GM18502 (cell line): ENCODE measurements around the gene KCNJ14.

Experiments used
- ATAC-seq: cut with Tn5 transposase; IDR thresholded peaks from one replicate; pipeline ENCODE4 v1.9.1; 2021; ENCODE audit warnings: mild to moderate bottlenecking; ENCODE audit not compliant: unreplicated experiment, poor library complexity

Gene KCNJ14

DNA sequence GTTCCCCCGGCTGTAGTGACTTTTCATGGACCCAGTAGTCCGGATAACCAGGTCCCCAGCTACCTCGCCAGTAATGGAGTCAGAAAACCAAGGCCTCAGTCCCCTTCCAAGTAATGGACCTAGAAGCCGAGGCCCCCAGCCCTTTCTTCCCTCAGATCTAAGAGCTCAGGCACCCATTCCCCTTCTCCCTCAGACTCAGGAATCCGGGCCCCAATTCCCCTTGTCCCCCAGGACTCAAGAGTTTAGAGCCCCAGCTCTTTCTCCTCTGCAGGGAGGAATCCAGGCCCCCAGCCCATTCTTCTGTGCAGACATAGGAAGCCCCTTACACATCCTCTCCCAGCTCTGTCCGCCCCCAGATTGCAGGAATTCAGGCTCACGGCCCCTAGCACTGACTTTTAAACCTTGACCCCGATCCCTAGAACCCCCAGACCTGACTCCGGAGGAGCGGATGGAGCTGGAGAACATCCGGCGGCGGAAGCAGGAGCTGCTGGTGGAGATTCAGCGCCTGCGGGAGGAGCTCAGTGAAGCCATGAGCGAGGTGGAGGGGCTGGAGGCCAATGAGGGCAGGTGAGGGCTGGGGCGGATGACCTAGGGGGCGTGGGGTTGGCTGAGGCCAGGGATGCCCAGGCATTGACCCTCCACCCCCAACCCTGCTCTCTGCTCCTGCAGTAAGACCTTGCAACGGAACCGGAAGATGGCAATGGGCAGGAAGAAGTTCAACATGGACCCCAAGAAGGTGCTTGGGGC is 14.7 kb downstream of the KCNJ14 start:
- no peak for ATAC-seq

GRCh38 chr19:48470856-48471255 is 15.5 kb downstream of the KCNJ14 start:
- no peak for ATAC-seq

DNA sequence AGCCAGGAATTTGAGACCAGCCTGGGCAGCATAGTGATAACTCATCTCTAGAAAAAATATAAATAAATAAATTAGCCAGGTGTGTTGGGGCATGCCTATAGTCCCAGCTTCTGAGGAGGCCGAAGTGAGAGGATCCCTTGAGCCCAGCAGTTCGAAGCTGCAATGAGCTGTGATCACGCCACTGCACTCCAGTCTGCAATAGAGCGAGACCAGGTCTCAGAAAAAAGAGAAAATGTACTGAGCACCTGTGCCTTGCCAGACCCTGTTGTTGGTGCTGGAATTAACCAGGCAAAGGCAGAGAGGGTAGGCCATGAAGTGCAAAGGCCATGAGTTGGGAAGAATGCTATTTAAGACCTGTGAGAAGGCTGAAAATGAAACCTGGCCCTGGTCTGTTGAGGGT is 16.5 kb downstream of the KCNJ14 start:
- ATAC-seq: no peak

- no peak for ATAC-seq
Measured at GRCh38 chr19:48473161-48473966, 18.0 kb downstream of the KCNJ14 start.

DNA sequence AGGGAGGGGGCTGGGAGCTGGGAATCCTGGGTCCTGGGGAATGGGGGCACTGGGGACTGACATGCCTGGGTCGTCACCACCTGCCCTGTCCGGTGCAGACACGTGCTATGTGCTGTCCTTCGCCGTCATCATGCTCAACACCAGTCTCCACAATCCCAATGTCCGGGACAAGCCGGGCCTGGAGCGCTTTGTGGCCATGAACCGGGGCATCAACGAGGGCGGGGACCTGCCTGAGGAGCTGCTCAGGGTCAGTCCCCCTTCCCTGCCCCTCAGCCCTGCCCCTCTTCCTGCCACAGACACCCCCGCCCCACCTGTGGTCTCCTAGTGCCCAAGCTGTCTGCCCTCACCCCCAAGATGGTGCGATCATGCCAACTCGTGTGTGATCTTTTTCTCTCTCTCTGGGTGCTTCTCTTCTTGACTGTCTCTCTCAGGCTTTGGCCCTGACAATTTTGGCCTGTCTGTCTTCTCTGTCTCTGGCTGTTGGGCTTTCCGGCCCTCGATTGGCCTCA is 18.8 kb downstream of the KCNJ14 start:
- ATAC-seq: no peak

GRCh38 chr19:48475369-48476068 is 20.1 kb downstream of the KCNJ14 start:
- ATAC-seq: no peak

DNA sequence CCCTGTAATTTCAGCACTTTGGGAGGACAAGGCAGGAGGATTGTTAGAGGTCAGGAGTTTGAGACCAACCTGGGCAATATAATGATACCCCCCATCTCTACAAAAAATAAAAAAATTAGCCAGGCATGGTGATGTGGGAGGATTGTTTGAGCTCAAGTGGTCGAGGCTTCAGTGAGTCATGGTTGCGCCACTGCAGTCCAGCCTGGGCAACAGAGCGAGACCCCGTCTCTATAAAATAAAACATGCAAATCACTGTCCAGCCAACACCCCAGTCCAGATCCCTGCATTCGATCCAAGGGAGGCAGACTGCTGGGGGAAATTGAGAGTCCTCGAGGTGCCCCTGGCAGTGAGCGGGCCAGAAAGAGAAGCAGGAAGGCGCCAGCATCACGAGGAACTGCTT is 20.8 kb downstream of the KCNJ14 start:
- ATAC-seq: no peak

DNA sequence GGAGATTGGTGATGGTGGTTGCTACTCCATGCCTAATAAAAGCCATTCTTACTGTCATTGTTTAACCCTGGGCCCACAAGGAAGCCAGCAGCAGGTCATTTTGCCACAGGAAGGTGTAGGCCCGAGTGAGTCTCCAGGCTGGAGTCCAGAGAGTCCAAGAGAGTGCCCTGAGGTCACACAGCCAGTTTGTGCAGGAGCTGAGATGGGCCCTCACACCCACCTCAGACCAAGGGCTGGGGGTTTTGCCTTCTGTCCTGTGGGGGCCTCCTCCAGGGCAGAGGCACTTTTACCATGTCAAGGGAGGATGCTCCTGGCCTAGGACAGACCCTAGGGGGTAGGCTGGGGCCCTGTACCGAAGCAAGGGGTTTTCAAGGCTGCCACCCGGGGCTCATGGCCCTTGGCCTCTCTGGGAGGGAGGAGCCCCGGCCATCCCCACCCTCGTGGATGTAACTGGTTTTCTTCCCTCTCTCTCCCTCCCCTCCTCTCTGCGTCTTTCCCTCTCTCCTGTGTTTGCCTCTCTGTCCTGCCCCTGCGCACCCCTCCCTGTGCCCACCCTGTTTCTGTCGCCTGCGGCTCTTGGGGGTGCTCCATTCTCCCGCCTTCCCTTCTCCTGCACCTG is 21.8 kb downstream of the KCNJ14 start:
- ATAC-seq: no peak

DNA sequence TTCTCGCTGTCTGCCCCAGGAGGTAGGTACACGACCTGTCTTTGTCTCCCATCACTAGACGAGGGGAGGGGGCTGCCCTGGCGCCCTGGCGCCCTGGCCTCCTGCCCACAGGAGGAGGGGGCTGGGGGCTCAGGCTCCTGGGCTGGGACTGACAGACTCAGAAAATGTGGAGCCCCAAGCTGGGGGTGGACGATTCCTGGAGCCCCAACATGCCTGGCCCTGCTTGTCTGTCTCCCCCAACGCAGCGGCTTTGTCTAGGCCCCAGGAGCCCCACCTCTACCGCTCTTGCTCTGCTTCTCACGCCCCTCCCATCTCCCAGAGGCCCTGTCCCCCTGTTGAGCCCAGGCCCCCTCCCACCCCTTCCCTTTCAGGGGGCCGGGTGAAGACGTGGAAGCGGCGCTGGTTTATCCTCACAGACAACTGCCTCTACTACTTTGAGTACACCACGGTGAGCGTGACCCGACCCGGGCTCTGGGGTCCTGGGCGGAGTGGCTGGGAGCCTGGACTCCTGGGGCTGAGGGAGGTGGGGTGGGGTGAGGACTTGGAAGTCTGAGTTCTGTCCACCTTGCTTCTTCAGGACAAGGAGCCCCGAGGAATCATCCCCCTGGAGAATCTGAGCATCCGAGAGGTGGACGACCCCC is 22.4 kb downstream of the KCNJ14 start:
- ATAC-seq: no peak

DNA sequence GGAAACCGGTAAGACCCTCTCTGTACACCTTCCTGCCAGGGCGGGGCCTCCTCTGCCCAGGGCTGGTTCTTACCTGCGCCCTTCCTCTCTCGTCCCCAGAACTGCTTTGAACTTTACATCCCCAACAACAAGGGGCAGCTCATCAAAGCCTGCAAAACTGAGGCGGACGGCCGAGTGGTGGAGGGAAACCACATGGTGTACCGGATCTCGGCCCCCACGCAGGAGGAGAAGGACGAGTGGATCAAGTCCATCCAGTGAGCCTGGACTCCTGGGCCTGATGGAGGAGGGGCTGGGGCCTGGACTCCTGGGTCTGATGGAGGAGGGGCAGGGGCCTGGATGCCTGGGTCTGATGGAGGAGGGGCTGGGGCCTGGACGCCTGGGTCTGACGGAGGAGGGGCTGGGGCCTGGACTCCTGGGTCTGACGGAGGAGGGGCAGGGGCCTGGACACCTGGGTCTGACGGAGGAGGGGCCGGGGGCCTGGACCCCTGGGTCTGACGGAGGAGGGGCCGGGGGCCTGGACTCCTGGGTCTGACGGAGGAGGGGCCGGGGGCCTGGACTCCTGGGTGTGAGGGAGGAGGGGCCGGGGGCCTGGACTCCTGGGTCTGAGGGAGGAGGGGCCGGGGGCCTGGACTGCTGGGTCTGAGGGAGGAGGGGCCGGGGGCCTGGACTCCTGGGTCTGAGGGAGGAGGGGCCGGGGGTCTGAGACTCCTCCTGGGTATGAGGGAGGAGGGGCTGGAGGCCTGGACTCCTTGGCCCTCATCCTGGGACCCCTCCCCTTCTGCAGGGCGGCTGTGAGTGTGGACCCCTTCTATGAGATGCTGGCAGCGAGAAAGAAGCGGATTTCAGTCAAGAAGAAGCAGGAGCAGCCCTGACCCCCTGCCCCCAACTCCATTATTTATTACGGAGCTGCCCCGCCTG is 23.2 kb downstream of the KCNJ14 start:
- ATAC-seq: no peak

DNA sequence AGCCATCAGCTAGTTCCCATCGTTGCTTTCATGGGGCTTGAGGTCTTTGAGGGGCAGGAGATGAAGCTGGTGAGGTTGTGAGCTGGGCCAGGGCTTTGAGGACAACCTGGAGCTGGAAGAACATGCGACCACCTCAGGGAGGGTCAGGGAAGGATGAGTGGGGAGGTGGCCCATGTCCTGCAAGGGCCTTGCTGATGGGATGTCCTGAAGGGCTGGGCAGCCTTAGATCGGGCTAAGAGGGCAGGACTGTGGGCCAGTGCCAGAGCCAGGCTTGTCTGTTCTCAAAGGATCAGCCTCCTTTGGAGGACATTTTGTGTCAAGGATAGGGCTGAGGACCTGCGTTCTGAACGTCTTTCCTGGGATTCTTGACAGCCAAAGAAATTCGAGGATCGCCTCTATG is 24.3 kb downstream of the KCNJ14 start:
- ATAC-seq: no peak

DNA sequence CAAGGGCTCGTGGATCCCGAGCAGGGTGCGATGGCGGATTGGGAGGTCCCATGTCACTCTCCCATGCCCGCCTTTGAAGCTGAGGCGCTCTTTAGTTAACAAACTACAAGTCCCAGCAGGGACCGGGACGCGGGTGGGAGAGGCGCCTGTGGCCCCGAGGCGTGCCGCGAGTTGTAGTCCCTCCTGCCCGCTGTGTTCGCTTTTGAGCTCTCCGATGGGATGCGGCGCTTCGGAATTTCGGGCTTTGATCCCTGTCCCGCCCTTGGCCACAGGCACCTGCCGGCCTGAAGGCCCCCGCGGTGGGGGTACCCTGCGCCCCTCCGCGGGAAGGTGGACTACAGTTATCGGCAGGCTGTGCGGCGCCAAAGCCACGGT is 24.8 kb downstream of the KCNJ14 start:
- ATAC-seq: no peak

DNA sequence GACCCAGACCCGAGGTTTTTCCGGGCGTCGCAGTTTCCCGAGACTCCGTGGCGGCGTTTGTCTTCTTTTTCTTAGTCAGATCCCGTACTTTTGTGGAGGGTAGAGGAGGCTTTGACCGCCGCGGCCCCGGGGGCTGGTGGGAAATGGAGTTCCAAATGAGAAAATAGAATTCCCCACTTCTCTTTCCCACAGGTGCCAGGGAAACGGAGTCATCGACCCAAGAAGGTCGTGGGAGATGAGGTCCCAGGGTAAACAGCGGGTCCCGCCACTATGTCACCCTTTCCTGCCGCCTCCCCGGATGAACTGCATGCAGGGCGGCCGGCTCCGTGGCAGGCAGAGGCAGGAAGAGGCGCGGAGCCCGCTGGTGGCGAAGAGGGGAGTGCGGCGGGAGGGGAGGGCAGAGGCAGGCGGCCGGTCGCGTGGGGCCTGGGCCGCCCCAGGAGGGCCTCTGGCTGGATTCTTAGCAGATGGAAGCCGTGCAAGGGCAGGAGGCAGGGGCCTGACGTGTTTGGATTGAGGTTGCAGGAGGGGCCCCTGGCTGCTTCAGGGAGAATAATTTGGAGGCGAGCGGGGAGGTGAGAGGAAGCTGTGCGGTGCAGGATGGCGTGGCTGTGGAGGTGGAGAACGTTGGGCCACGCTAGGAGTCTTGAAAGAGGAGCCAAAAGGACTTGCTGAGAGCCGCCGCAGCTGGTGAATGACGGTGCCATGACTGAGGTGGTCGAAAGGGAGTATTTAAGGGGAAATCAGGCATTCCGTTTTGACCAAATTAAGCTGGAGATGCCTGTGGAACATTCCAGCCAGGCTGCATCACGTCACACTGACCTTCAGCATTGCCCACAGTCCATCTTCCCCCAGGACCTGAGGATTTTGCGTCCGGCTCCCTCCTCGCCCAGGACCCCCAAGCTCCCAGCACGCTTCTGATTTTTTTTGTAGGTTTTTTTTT is 25.5 kb downstream of the KCNJ14 start:
- ATAC-seq: no peak

- no peak for ATAC-seq
Measured at GRCh38 chr19:48481846-48482639, 26.7 kb downstream of the KCNJ14 start.

DNA sequence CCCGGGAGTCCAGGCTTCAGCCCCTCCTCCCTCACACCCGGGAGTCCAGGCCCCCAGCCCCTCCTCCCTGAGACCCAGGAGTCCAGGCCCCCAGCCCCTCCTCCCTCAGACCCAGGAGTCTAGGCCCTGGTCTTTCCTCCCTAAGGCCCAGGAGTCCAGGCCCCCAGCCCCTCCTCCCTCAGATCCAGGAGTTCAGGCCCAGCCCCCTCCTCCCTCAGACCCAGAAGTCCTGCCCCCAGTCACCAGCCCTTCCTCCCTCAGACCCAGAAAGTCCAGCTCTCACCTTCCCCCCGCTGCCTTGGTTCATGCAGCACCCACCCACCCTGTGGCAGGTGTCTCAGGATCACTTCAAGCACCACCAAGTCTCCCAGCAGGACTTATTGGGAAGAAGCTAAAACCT is 27.9 kb downstream of the KCNJ14 start:
- ATAC-seq: no peak

GRCh38 chr19:48484247-48484893 is 29.0 kb downstream of the KCNJ14 start:
- no peak for ATAC-seq
